H1 (cell line): ENCODE measurements around the gene ELP5. TPM values are rescaled to one million over a fixed set of nuclear protein-coding genes. Genes with fewer than 3 reads are reported as not detected.

ENCODE experiments used
- CTCF ChIA-PET: fragments of 300-600 bp; sonication (Branson Sonifier 250); formaldehyde crosslinking; loops from one replicate; lab custom pipeline; 2021; ENCODE audit not compliant: partially characterized antibody; lab: Charles Lee
- POLR2A ChIA-PET: fragments of 300-600 bp; sonication (Branson Sonifier 250); formaldehyde crosslinking; loops from one replicate; lab custom pipeline; 2021; ENCODE audit warnings: inconsistent platforms; ENCODE audit not compliant: partially characterized antibody; lab: Charles Lee
- DNase-seq, 2 experiments: peaks; one replicate each; pipeline versions ENCODE4 v3.0.0 to v3.0.0-alpha.2; 2010 to 2022; ENCODE audit warnings: low spot score in 2 of 2, low read depth in 1 of 2, mixed read lengths in 1 of 2
- FAIRE-seq: peaks from 2 replicates; lab custom pipeline; 2011; peaks lifted over from hg19 to GRCh38; lab: Jason Lieb, UNC
- H2AFZ ChIP-seq: 2 replicates; pipeline ENCODE4 v1.8.1; 2012; ENCODE audit warnings: low read length, inconsistent platforms
- H2AK5ac ChIP-seq: 2 replicates; pipeline ENCODE4 v1.6.1; 2013; ENCODE audit warnings: low read depth, low read length
- H2BK120ac ChIP-seq: replicated peaks from 2 replicates; pipeline ENCODE3; 2013; ENCODE audit warnings: low read depth, low read length, inconsistent platforms
- H2BK12ac ChIP-seq: 2 replicates; pipeline ENCODE4 v1.6.1; 2013; ENCODE audit warnings: low read depth, low read length
- H2BK15ac ChIP-seq: 2 replicates; pipeline ENCODE4 v1.6.1; 2013; ENCODE audit warnings: low read length
- H2BK20ac ChIP-seq: 2 replicates; pipeline ENCODE4 v1.6.1; 2013; ENCODE audit warnings: low read length
- H2BK5ac ChIP-seq: 2 replicates; pipeline ENCODE4 v1.6.1; 2013; ENCODE audit warnings: low read depth, low read length
- H3K14ac ChIP-seq: 2 replicates; pipeline ENCODE4 v1.6.1; 2013; ENCODE audit warnings: inconsistent platforms; ENCODE audit not compliant: insufficient read length
- H3K18ac ChIP-seq: 2 replicates; pipeline ENCODE4 v1.6.1; 2013; ENCODE audit warnings: low read length; ENCODE audit errors: extremely low read depth
- H3K23ac ChIP-seq: 2 replicates; pipeline ENCODE4 v1.6.1; 2013; ENCODE audit warnings: inconsistent platforms; ENCODE audit not compliant: insufficient read length
- H3K23me2 ChIP-seq: 2 replicates; pipeline ENCODE4 v1.6.1; 2013; ENCODE audit warnings: low read depth, low read length
- H3K27ac ChIP-seq: 2 replicates; pipeline ENCODE4 v1.6.1; 2011; ENCODE audit warnings: low read depth, low read length, inconsistent platforms
- H3K27me3 ChIP-seq, 4 experiments: replicated peaks in 1 of 4; 1 replicate in 1 of 4; 2 replicates in 3 of 4; pipeline versions ENCODE4 v1.6.1 to v1.8.1; 2011 to 2013; ENCODE audit warnings: low read length in 3 of 4, mild to moderate bottlenecking in 3 of 4, inconsistent platforms in 2 of 4, mixed read lengths in 2 of 4, moderate library complexity in 1 of 4; ENCODE audit not compliant: control insufficient read depth in 3 of 4, insufficient read depth in 3 of 4; ENCODE audit errors: extremely low read depth in 1 of 4
- H3K36me3 ChIP-seq, 4 experiments: 2 replicates each; pipeline versions ENCODE4 v1.6.1 to v1.8.1; 2011 to 2013; ENCODE audit warnings: mild to moderate bottlenecking in 4 of 4, low read length in 3 of 4, moderate library complexity in 2 of 4, control low read depth in 1 of 4, inconsistent platforms in 1 of 4; ENCODE audit not compliant: insufficient read depth in 4 of 4, control insufficient read depth in 2 of 4
- H3K4ac ChIP-seq: replicated peaks from 2 replicates; pipeline ENCODE3; 2013; ENCODE audit warnings: low read length, low read depth, mixed read lengths, inconsistent platforms; ENCODE audit not compliant: insufficient read length
- H3K4me1 ChIP-seq, 4 experiments: replicated peaks in 1 of 4; 1 replicate in 1 of 4; 2 replicates in 3 of 4; pipeline versions ENCODE4 v1.6.1 to v1.8.1; 2011 to 2013; ENCODE audit warnings: low read length in 3 of 4, inconsistent platforms in 2 of 4, mixed read lengths in 1 of 4; ENCODE audit not compliant: insufficient read depth in 4 of 4, control insufficient read depth in 3 of 4
- H3K4me2 ChIP-seq, 2 experiments: 2 replicates each; pipeline versions ENCODE4 v1.6.1 to v1.8.1; 2011 to 2013; ENCODE audit warnings: low read depth in 2 of 2, low read length in 2 of 2, control low read depth in 1 of 2, inconsistent platforms in 1 of 2, mild to moderate bottlenecking in 1 of 2; ENCODE audit not compliant: insufficient read depth in 1 of 2
- H3K4me3 ChIP-seq, 4 experiments: fragments of 200-600, 300-600 bp in 1 of 4; sonication (generic), shearing (Covaris generic), sonication (Bioruptor Twin) in 1 of 4; 2 replicates each; pipeline versions ENCODE4 v1.5.1 to v1.8.1; 2011 to 2016; ENCODE audit warnings: low read length in 4 of 4, low read depth in 3 of 4, control low read depth in 2 of 4, inconsistent platforms in 2 of 4, mild to moderate bottlenecking in 2 of 4, mixed read lengths in 1 of 4, moderate library complexity in 1 of 4; ENCODE audit not compliant: insufficient read depth in 2 of 4; ENCODE audit errors: extremely low read depth in 1 of 4
- H3K56ac ChIP-seq: replicated peaks from 2 replicates; pipeline ENCODE3; 2013; ENCODE audit warnings: low read depth, mild to moderate bottlenecking, mixed read lengths, low read length, inconsistent platforms; ENCODE audit not compliant: insufficient read length
- H3K79me1 ChIP-seq: 2 replicates; pipeline ENCODE4 v1.6.1; 2013; ENCODE audit warnings: low read depth, low read length, control low read depth
- H3K79me2 ChIP-seq, 2 experiments: 2 replicates each; pipeline versions ENCODE4 v1.6.1 to v1.8.1; 2012 to 2013; ENCODE audit warnings: low read length in 2 of 2, mild to moderate bottlenecking in 2 of 2, inconsistent platforms in 1 of 2; ENCODE audit not compliant: insufficient read depth in 2 of 2, control insufficient read depth in 1 of 2
- H3K9ac ChIP-seq, 4 experiments: replicated peaks in 1 of 4; 1 replicate in 1 of 4; 2 replicates in 3 of 4; pipeline versions ENCODE4 v1.6.1 to v1.8.1; 2011 to 2013; ENCODE audit warnings: low read depth in 3 of 4, low read length in 3 of 4, control low read depth in 2 of 4, mild to moderate bottlenecking in 2 of 4, moderate library complexity in 2 of 4, inconsistent platforms in 1 of 4; ENCODE audit errors: extremely low read depth in 1 of 4
- H3K9me3 ChIP-seq, 2 experiments: 2 replicates each; pipeline versions ENCODE4 v1.6.1 to v1.8.1; 2012 to 2013; ENCODE audit warnings: mild to moderate bottlenecking in 2 of 2, moderate library complexity in 2 of 2, control low read depth in 1 of 2, inconsistent platforms in 1 of 2, low read depth in 1 of 2, low read length in 1 of 2, mixed read lengths in 1 of 2; ENCODE audit not compliant: insufficient read depth in 2 of 2
- H4K20me1 ChIP-seq, 2 experiments: replicated peaks in 1 of 2; 2 replicates each; pipeline versions ENCODE3 to v1.8.1; 2011 to 2013; ENCODE audit warnings: inconsistent platforms in 2 of 2, low read length in 2 of 2, mild to moderate bottlenecking in 1 of 2; ENCODE audit not compliant: insufficient read depth in 2 of 2, control insufficient read depth in 1 of 2
- H4K5ac ChIP-seq: 2 replicates; pipeline ENCODE4 v1.6.1; 2013; ENCODE audit warnings: low read length, low read depth, mixed read lengths, inconsistent platforms; ENCODE audit not compliant: insufficient read length
- H4K8ac ChIP-seq: 2 replicates; pipeline ENCODE4 v1.8.0; 2013; ENCODE audit warnings: mild to moderate bottlenecking, moderate library complexity, low read length, inconsistent platforms; ENCODE audit not compliant: insufficient read depth; ENCODE audit errors: extremely low read depth
- H4K91ac ChIP-seq: replicated peaks from 2 replicates; pipeline ENCODE3; 2013; ENCODE audit warnings: low read length, mixed read lengths, inconsistent platforms; ENCODE audit not compliant: insufficient read length
- CBX5 ChIP-seq: fragments of 300-800, 300-1000 bp; sonication (generic); IDR thresholded peaks from 2 replicates; pipeline ENCODE4 v1.7.1; 2016; ENCODE audit warnings: antibody characterized with exemption, low read length, low read depth
- EGR1 ChIP-seq: IDR thresholded peaks from 2 replicates; pipeline ENCODE4 v1.6.1; 2011; ENCODE audit warnings: low read depth, low read length, borderline replicate concordance
- FOSL1 ChIP-seq: IDR thresholded peaks from 2 replicates; pipeline ENCODE4 v1.6.1; 2011; ENCODE audit warnings: mild to moderate bottlenecking, low read depth, low read length, moderate library complexity; ENCODE audit not compliant: insufficient read depth
- GABPA ChIP-seq: IDR thresholded peaks from 2 replicates; pipeline ENCODE4 v1.6.1; 2011; ENCODE audit warnings: mild to moderate bottlenecking, low read length, moderate library complexity, borderline replicate concordance; ENCODE audit not compliant: insufficient read depth
- GTF2F1 ChIP-seq: IDR thresholded peaks from 2 replicates; pipeline ENCODE4 v1.6.1; 2012; ENCODE audit warnings: low read depth, low read length, improper control_type of control experiment, borderline replicate concordance
- NANOG ChIP-seq: IDR thresholded peaks from 2 replicates; pipeline ENCODE4 v1.6.1; 2011; ENCODE audit warnings: low read length, low read depth, mild to moderate bottlenecking, inconsistent platforms; ENCODE audit not compliant: insufficient read depth, poor library complexity, severe bottlenecking
- RBBP5 ChIP-seq: IDR thresholded peaks from 2 replicates; pipeline ENCODE4 v1.7.1; 2012; ENCODE audit warnings: low read depth, mild to moderate bottlenecking, inconsistent platforms, low read length, moderate library complexity, borderline replicate concordance
- WGBS, 2 experiments: shearing (Covaris generic) in 1 of 2; methylation state at CpG; one replicate each; pipeline versions ENCODE4 v1.1.6 to v1.1.7; 2013 to 2015; ENCODE audit warnings: low lambda C conversion rate in 2 of 2, mixed read lengths in 2 of 2, inconsistent platforms in 1 of 2, low coverage in 1 of 2, missing lambda C conversion rate in 1 of 2; ENCODE audit not compliant: insufficient replicate concordance in 2 of 2, insufficient coverage in 1 of 2, insufficient read length in 1 of 2; ENCODE audit errors: extremely low coverage in 1 of 2, missing lambda C conversion rate in 1 of 2; 5-methylcytosine and 5-hydroxymethylcytosine counted together
- polyA plus RNA-seq, 7 experiments: library from polyadenylated mRNA; depleted of rRNA in 3 of 7; stranded (reverse) in 5 of 7; unstranded in 2 of 7; fragments of >200 nt in 5 of 7; fragments of 200-250 nt in 2 of 7; gene quantifications; 1 replicate in 5 of 7; 2 replicates in 1 of 7; 4 replicates in 1 of 7; pipeline versions ENCODE4 v1.2.1 to v1.2.3, GENCODE V29; 2011 to 2013; ENCODE audit warnings: missing spikeins in 2 of 7, mixed read lengths in 2 of 7
- total RNA-seq: library from RNA; stranded (reverse); fragmentation: NEBNext Ultra II Directional; extraction: Animal tissue kit (Norgen Biotek cat#: 25700); gene quantifications from 2 replicates; pipeline ENCODE4 v1.2.1, GENCODE V29; 2021
- TF ChIP-seq, protein P1 (sequence below): IDR thresholded peaks from 2 replicates; pipeline ENCODE4 v1.6.1; 2012; ENCODE audit warnings: inconsistent platforms
- TF ChIP-seq, protein P2 (sequence below), 3 experiments: IDR thresholded peaks; 1 replicate in 2 of 3; 2 replicates in 1 of 3; pipeline versions ENCODE4 v1.5.1 to v1.6.1; 2011; ENCODE audit warnings: low read length in 3 of 3, mild to moderate bottlenecking in 3 of 3, inconsistent platforms in 2 of 3, low read depth in 1 of 3, moderate library complexity in 1 of 3; ENCODE audit not compliant: insufficient read depth in 1 of 3; ENCODE audit errors: control extremely low read depth in 1 of 3

The ELP5 gene
- total and polyA plus RNA-seq, 2 of the 8 experiments (the other 6 are each of a cell fraction or from before 2014, with no cell fraction given): 75.4 to 107 TPM

DNA sequence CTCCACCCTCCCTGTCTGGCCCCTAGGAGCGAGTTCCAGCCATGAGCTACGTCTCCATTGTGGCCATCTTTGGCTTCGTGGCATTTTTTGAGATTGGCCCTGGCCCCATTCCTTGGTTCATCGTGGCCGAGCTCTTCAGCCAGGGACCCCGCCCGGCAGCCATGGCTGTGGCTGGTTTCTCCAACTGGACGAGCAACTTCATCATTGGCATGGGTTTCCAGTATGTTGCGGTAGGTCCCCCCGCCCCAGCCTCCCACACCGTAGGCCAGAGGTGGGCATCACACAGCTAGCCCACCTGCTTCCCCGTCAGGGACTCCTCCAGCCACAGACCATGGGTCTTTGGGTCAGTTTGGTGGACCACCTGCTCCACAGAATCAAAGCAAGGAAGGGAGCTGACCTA, 33.7 kb downstream of the ELP5 start:
- no peak overlapping the region for H3K56ac ChIP-seq
- peaks cover 0 to 6% (median 3%) of the 10 kb centered on the region in 4 experiments; a peak in 3 of 8 replicates for H3K36me3 ChIP-seq
- no peak overlapping the region for H2BK12ac ChIP-seq
- no peak overlapping the region for H4K8ac ChIP-seq
- no peak overlapping the region for H3K14ac ChIP-seq
- POLR2A ChIA-PET: interaction anchor here (0.6 to 4.0 kb wide), 13 partner anchors 8 to 58 kb away, joined by 3 to 22 read pairs (median 7); partner anchors contain the start of genes ACAP1, DVL2 and GPS2
- peaks cover 10% of the 10 kb centered on the region for H3K23me2 ChIP-seq
- no peak overlapping the region for H4K91ac ChIP-seq
- no peak overlapping the region for H4K5ac ChIP-seq
- no peak for FAIRE-seq
- no peak overlapping the region for H3K4ac ChIP-seq
- no peak overlapping the region for H2BK120ac ChIP-seq
- peaks cover 0 to 13% (median 7%) of the 10 kb centered on the region in 4 experiments; a peak in 6 of 7 replicates for H3K27me3 ChIP-seq
- H3K9ac ChIP-seq: no peak overlapping the region
- no peak overlapping the region for H2AFZ ChIP-seq
- no peaks in the 10 kb centered on the region for H3K79me2 ChIP-seq
- H3K27ac ChIP-seq: no peak overlapping the region
- no peak overlapping the region for H3K4me3 ChIP-seq
- no peak overlapping the region for H3K23ac ChIP-seq
- no peaks in the 10 kb centered on the region for H3K9me3 ChIP-seq
- no peak overlapping the region for H2BK15ac ChIP-seq
- no peak overlapping the region for H3K18ac ChIP-seq
- H3K4me1 ChIP-seq: peaks cover 0 to 13% (median 8%) of the 10 kb centered on the region in 4 experiments; a peak in 6 of 7 replicates
- H3K79me1 ChIP-seq: no peaks in the 10 kb centered on the region
- no peak overlapping the region for H2BK20ac ChIP-seq
- WGBS, 2 experiments: 94% methylated on average over 12 of the region's 12 CpGs; no CpG with 5 or more reads in 1 of the 2 experiments
- H2AK5ac ChIP-seq: no peak overlapping the region
- no peak overlapping the region for H2BK5ac ChIP-seq
- no peak for DNase-seq
- CTCF ChIA-PET: interaction anchor here (0.6 to 3.7 kb wide), 8 partner anchors 11 to 535 kb away, joined by 3 to 17 read pairs (median 4); no protein-coding TSS in a partner anchor
- H3K4me2 ChIP-seq: no peak overlapping the region
- peaks cover 0 to 7% of the 10 kb centered on the region in 2 experiments for H4K20me1 ChIP-seq
- TF ChIP-seq, protein P1, sequence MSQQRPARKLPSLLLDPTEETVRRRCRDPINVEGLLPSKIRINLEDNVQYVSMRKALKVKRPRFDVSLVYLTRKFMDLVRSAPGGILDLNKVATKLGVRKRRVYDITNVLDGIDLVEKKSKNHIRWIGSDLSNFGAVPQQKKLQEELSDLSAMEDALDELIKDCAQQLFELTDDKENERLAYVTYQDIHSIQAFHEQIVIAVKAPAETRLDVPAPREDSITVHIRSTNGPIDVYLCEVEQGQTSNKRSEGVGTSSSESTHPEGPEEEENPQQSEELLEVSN: no peak
- TF ChIP-seq GTF2F1 (no peak), EGR1 (no peak), NANOG (no peak), CBX5 (no peak), RBBP5 (no peak), FOSL1 (no peak), GABPA (no peak)
- TF ChIP-seq, protein P2, sequence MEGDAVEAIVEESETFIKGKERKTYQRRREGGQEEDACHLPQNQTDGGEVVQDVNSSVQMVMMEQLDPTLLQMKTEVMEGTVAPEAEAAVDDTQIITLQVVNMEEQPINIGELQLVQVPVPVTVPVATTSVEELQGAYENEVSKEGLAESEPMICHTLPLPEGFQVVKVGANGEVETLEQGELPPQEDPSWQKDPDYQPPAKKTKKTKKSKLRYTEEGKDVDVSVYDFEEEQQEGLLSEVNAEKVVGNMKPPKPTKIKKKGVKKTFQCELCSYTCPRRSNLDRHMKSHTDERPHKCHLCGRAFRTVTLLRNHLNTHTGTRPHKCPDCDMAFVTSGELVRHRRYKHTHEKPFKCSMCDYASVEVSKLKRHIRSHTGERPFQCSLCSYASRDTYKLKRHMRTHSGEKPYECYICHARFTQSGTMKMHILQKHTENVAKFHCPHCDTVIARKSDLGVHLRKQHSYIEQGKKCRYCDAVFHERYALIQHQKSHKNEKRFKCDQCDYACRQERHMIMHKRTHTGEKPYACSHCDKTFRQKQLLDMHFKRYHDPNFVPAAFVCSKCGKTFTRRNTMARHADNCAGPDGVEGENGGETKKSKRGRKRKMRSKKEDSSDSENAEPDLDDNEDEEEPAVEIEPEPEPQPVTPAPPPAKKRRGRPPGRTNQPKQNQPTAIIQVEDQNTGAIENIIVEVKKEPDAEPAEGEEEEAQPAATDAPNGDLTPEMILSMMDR (IDR thresholded peaks at IDR 0.05; ENCODE audit: control extremely low read depth in 1 of 3, insufficient read depth in 1 of 3, low read depth in 1 of 3, low read length in 3 of 3): no peak
